Skeletal muscle satellite cell (primary cell): Measurements from ENCODE around the gene NOC2L.
"Not testable (repeated sequence)": the region's sequence is repeated elsewhere in the genome, so short reads cannot be mapped to it uniquely, and the experiment has no call there.

Experiments used
- H3K27me3 ChIP-seq: 2 replicates; pipeline ENCODE4 v1.7.0; 2013; ENCODE audit warnings: low read length; ENCODE audit not compliant: control insufficient read depth, insufficient read depth
- H3K36me3 ChIP-seq: 2 replicates; pipeline ENCODE4 v1.7.0; 2013; ENCODE audit warnings: mild to moderate bottlenecking, control low read depth, low read length; ENCODE audit not compliant: insufficient read depth
- H3K4me1 ChIP-seq: 2 replicates; pipeline ENCODE4 v1.7.0; 2013; ENCODE audit warnings: low read length; ENCODE audit not compliant: control insufficient read depth, insufficient read depth
- H3K4me2 ChIP-seq: 2 replicates; pipeline ENCODE4 v1.7.0; 2013; ENCODE audit warnings: mild to moderate bottlenecking, low read length
- H3K4me3 ChIP-seq: 2 replicates; pipeline ENCODE4 v1.7.0; 2013; ENCODE audit warnings: low read length
- H3K9ac ChIP-seq: 2 replicates; pipeline ENCODE4 v1.7.0; 2013; ENCODE audit warnings: mild to moderate bottlenecking, low read depth, low read length, moderate library complexity
- H3K9me3 ChIP-seq: replicated peaks from 2 replicates; pipeline ENCODE4 v1.7.0; 2013; ENCODE audit warnings: mild to moderate bottlenecking, control low read depth, low read length

NOC2L gene

GRCh38 chr1:998995-999724 is 40.1 kb upstream of the NOC2L start:
- peak overlapping the region; percentile 83 for H3K4me2 ChIP-seq
- H3K4me3 ChIP-seq = peak overlapping the region; percentile 62
- H3K9ac ChIP-seq = peak overlapping the region; percentile 58
- peaks cover 53% of the 10 kb centered on the region for H3K27me3 ChIP-seq
- no peaks in the 10 kb centered on the region for H3K36me3 ChIP-seq
- no peaks in the 10 kb centered on the region for H3K9me3 ChIP-seq
- peaks cover 27% of the 10 kb centered on the region for H3K4me1 ChIP-seq

- H3K4me1 ChIP-seq = peaks cover 27% of the 10 kb centered on the region
- peaks cover 51% of the 10 kb centered on the region for H3K27me3 ChIP-seq
- H3K4me2 ChIP-seq = peak overlapping the region; percentile 83
- no peaks in the 10 kb centered on the region for H3K36me3 ChIP-seq
- H3K4me3 ChIP-seq = peak overlapping the region; percentile 62
- H3K9me3 ChIP-seq = no peaks in the 10 kb centered on the region
- H3K9ac ChIP-seq = peak overlapping the region; percentile 58
Observed at GRCh38 chr1:998745-998994, 39.6 kb upstream of the NOC2L start.

- Histone ChIP-seq H3K27me3 (peaks cover 46% of the 10 kb centered on the region), H3K4me1 (peaks cover 27% of the 10 kb centered on the region), H3K9ac (no peak overlapping the region), H3K4me2 (no peak overlapping the region), H3K4me3 (no peak overlapping the region), H3K36me3 (no peaks in the 10 kb centered on the region), H3K9me3 (no peaks in the 10 kb centered on the region)
Observed at GRCh38 chr1:997993-998744, 39.1 kb upstream of the NOC2L start.

- Histone ChIP-seq H3K9me3 (no peaks in the 10 kb centered on the region), H3K36me3 (no peaks in the 10 kb centered on the region), H3K27me3 (peaks cover 45% of the 10 kb centered on the region), H3K9ac (no peak overlapping the region), H3K4me2 (no peak overlapping the region), H3K4me3 (no peak overlapping the region), H3K4me1 (peaks cover 27% of the 10 kb centered on the region)
Observed at GRCh38 chr1:997713-997992, 38.6 kb upstream of the NOC2L start.

GRCh38 chr1:996851-997712 is 38.0 kb upstream of the NOC2L start:
- Histone ChIP-seq H3K4me3 (no peak overlapping the region), H3K4me2 (no peak overlapping the region), H3K36me3 (no peaks in the 10 kb centered on the region), H3K9ac (no peak overlapping the region), H3K9me3 (no peaks in the 10 kb centered on the region), H3K4me1 (peaks cover 27% of the 10 kb centered on the region), H3K27me3 (peaks cover 45% of the 10 kb centered on the region)

GRCh38 chr1:995665-996633 is 36.9 kb upstream of the NOC2L start:
- H3K9ac ChIP-seq = no peak overlapping the region
- H3K4me2 ChIP-seq = no peak overlapping the region
- no peak overlapping the region for H3K4me3 ChIP-seq
- H3K27me3 ChIP-seq = peaks cover 44% of the 10 kb centered on the region
- no peaks in the 10 kb centered on the region for H3K9me3 ChIP-seq
- peaks cover 22% of the 10 kb centered on the region for H3K4me1 ChIP-seq
- no peaks in the 10 kb centered on the region for H3K36me3 ChIP-seq

GRCh38 chr1:994546-994945 is 35.5 kb upstream of the NOC2L start:
- H3K4me2 ChIP-seq, H3K9me3 ChIP-seq, H3K4me3 ChIP-seq, H3K36me3 ChIP-seq, H3K4me1 ChIP-seq, H3K9ac ChIP-seq: not testable (repeated sequence)
- H3K27me3 ChIP-seq = peaks cover 41% of the 10 kb centered on the region

- Histone ChIP-seq H3K27me3 (peaks cover 44% of the 10 kb centered on the region), H3K9ac (no peak overlapping the region), H3K36me3 (no peaks in the 10 kb centered on the region), H3K4me2 (no peak overlapping the region), H3K9me3 (no peaks in the 10 kb centered on the region), H3K4me3 (no peak overlapping the region), H3K4me1 (no peaks in the 10 kb centered on the region)
Observed at GRCh38 chr1:993379-993995, 34.4 kb upstream of the NOC2L start.

GRCh38 chr1:992362-992761 is 33.3 kb upstream of the NOC2L start:
- Histone ChIP-seq H3K4me2 (no peak overlapping the region), H3K9ac (no peak overlapping the region), H3K4me1 (no peaks in the 10 kb centered on the region), H3K36me3 (no peaks in the 10 kb centered on the region), H3K9me3 (no peaks in the 10 kb centered on the region), H3K4me3 (no peak overlapping the region), H3K27me3 (peaks cover 38% of the 10 kb centered on the region)

- no peak overlapping the region for H3K9ac ChIP-seq
- no peak overlapping the region for H3K4me2 ChIP-seq
- H3K9me3 ChIP-seq = no peaks in the 10 kb centered on the region
- H3K36me3 ChIP-seq = no peaks in the 10 kb centered on the region
- peaks cover 34% of the 10 kb centered on the region for H3K27me3 ChIP-seq
- H3K4me1 ChIP-seq = no peaks in the 10 kb centered on the region
- H3K4me3 ChIP-seq = no peak overlapping the region
Observed at GRCh38 chr1:991895-992294, 32.8 kb upstream of the NOC2L start.
